H1 (cell line): Measurements from ENCODE around the gene NMD3. TPM values are rescaled to one million over a fixed set of nuclear protein-coding genes. Genes with fewer than 3 reads are reported as not detected.

Experiments
- CTCF ChIA-PET: fragments of 300-600 bp; sonication (Branson Sonifier 250); formaldehyde crosslinking; loops from one replicate; lab custom pipeline; 2021; ENCODE audit not compliant: partially characterized antibody; lab: Charles Lee
- POLR2A ChIA-PET: fragments of 300-600 bp; sonication (Branson Sonifier 250); formaldehyde crosslinking; loops from one replicate; lab custom pipeline; 2021; ENCODE audit warnings: inconsistent platforms; ENCODE audit not compliant: partially characterized antibody; lab: Charles Lee
- DNase-seq, 2 experiments: peaks; one replicate each; pipeline versions ENCODE4 v3.0.0 to v3.0.0-alpha.2; 2010 to 2022; ENCODE audit warnings: low spot score in 2 of 2, low read depth in 1 of 2, mixed read lengths in 1 of 2
- FAIRE-seq: peaks from 2 replicates; lab custom pipeline; 2011; peaks lifted over from hg19 to GRCh38; lab: Jason Lieb, UNC
- H2AFZ ChIP-seq: 2 replicates; pipeline ENCODE4 v1.8.1; 2012; ENCODE audit warnings: low read length, inconsistent platforms
- H2AK5ac ChIP-seq: 2 replicates; pipeline ENCODE4 v1.6.1; 2013; ENCODE audit warnings: low read depth, low read length
- H2BK120ac ChIP-seq: replicated peaks from 2 replicates; pipeline ENCODE3; 2013; ENCODE audit warnings: low read depth, low read length, inconsistent platforms
- H2BK12ac ChIP-seq: 2 replicates; pipeline ENCODE4 v1.6.1; 2013; ENCODE audit warnings: low read depth, low read length
- H2BK15ac ChIP-seq: 2 replicates; pipeline ENCODE4 v1.6.1; 2013; ENCODE audit warnings: low read length
- H2BK20ac ChIP-seq: 2 replicates; pipeline ENCODE4 v1.6.1; 2013; ENCODE audit warnings: low read length
- H2BK5ac ChIP-seq: 2 replicates; pipeline ENCODE4 v1.6.1; 2013; ENCODE audit warnings: low read depth, low read length
- H3K14ac ChIP-seq: 2 replicates; pipeline ENCODE4 v1.6.1; 2013; ENCODE audit warnings: inconsistent platforms; ENCODE audit not compliant: insufficient read length
- H3K18ac ChIP-seq: 2 replicates; pipeline ENCODE4 v1.6.1; 2013; ENCODE audit warnings: low read length; ENCODE audit errors: extremely low read depth
- H3K23ac ChIP-seq: 2 replicates; pipeline ENCODE4 v1.6.1; 2013; ENCODE audit warnings: inconsistent platforms; ENCODE audit not compliant: insufficient read length
- H3K23me2 ChIP-seq: 2 replicates; pipeline ENCODE4 v1.6.1; 2013; ENCODE audit warnings: low read depth, low read length
- H3K27ac ChIP-seq: 2 replicates; pipeline ENCODE4 v1.6.1; 2011; ENCODE audit warnings: low read depth, low read length, inconsistent platforms
- H3K27me3 ChIP-seq, 4 experiments: replicated peaks in 1 of 4; 1 replicate in 1 of 4; 2 replicates in 3 of 4; pipeline versions ENCODE4 v1.6.1 to v1.8.1; 2011 to 2013; ENCODE audit warnings: low read length in 3 of 4, mild to moderate bottlenecking in 3 of 4, inconsistent platforms in 2 of 4, mixed read lengths in 2 of 4, moderate library complexity in 1 of 4; ENCODE audit not compliant: control insufficient read depth in 3 of 4, insufficient read depth in 3 of 4; ENCODE audit errors: extremely low read depth in 1 of 4
- H3K36me3 ChIP-seq, 4 experiments: 2 replicates each; pipeline versions ENCODE4 v1.6.1 to v1.8.1; 2011 to 2013; ENCODE audit warnings: mild to moderate bottlenecking in 4 of 4, low read length in 3 of 4, moderate library complexity in 2 of 4, control low read depth in 1 of 4, inconsistent platforms in 1 of 4; ENCODE audit not compliant: insufficient read depth in 4 of 4, control insufficient read depth in 2 of 4
- H3K4ac ChIP-seq: replicated peaks from 2 replicates; pipeline ENCODE3; 2013; ENCODE audit warnings: low read length, low read depth, mixed read lengths, inconsistent platforms; ENCODE audit not compliant: insufficient read length
- H3K4me1 ChIP-seq, 4 experiments: replicated peaks in 1 of 4; 1 replicate in 1 of 4; 2 replicates in 3 of 4; pipeline versions ENCODE4 v1.6.1 to v1.8.1; 2011 to 2013; ENCODE audit warnings: low read length in 3 of 4, inconsistent platforms in 2 of 4, mixed read lengths in 1 of 4; ENCODE audit not compliant: insufficient read depth in 4 of 4, control insufficient read depth in 3 of 4
- H3K4me2 ChIP-seq, 2 experiments: 2 replicates each; pipeline versions ENCODE4 v1.6.1 to v1.8.1; 2011 to 2013; ENCODE audit warnings: low read depth in 2 of 2, low read length in 2 of 2, control low read depth in 1 of 2, inconsistent platforms in 1 of 2, mild to moderate bottlenecking in 1 of 2; ENCODE audit not compliant: insufficient read depth in 1 of 2
- H3K4me3 ChIP-seq, 4 experiments: fragments of 200-600, 300-600 bp in 1 of 4; sonication (generic), shearing (Covaris generic), sonication (Bioruptor Twin) in 1 of 4; 2 replicates each; pipeline versions ENCODE4 v1.5.1 to v1.8.1; 2011 to 2016; ENCODE audit warnings: low read length in 4 of 4, low read depth in 3 of 4, control low read depth in 2 of 4, inconsistent platforms in 2 of 4, mild to moderate bottlenecking in 2 of 4, mixed read lengths in 1 of 4, moderate library complexity in 1 of 4; ENCODE audit not compliant: insufficient read depth in 2 of 4; ENCODE audit errors: extremely low read depth in 1 of 4
- H3K56ac ChIP-seq: replicated peaks from 2 replicates; pipeline ENCODE3; 2013; ENCODE audit warnings: low read depth, mild to moderate bottlenecking, mixed read lengths, low read length, inconsistent platforms; ENCODE audit not compliant: insufficient read length
- H3K79me1 ChIP-seq: 2 replicates; pipeline ENCODE4 v1.6.1; 2013; ENCODE audit warnings: low read depth, low read length, control low read depth
- H3K79me2 ChIP-seq, 2 experiments: 2 replicates each; pipeline versions ENCODE4 v1.6.1 to v1.8.1; 2012 to 2013; ENCODE audit warnings: low read length in 2 of 2, mild to moderate bottlenecking in 2 of 2, inconsistent platforms in 1 of 2; ENCODE audit not compliant: insufficient read depth in 2 of 2, control insufficient read depth in 1 of 2
- H3K9ac ChIP-seq, 4 experiments: replicated peaks in 1 of 4; 1 replicate in 1 of 4; 2 replicates in 3 of 4; pipeline versions ENCODE4 v1.6.1 to v1.8.1; 2011 to 2013; ENCODE audit warnings: low read depth in 3 of 4, low read length in 3 of 4, control low read depth in 2 of 4, mild to moderate bottlenecking in 2 of 4, moderate library complexity in 2 of 4, inconsistent platforms in 1 of 4; ENCODE audit errors: extremely low read depth in 1 of 4
- H3K9me3 ChIP-seq, 2 experiments: 2 replicates each; pipeline versions ENCODE4 v1.6.1 to v1.8.1; 2012 to 2013; ENCODE audit warnings: mild to moderate bottlenecking in 2 of 2, moderate library complexity in 2 of 2, control low read depth in 1 of 2, inconsistent platforms in 1 of 2, low read depth in 1 of 2, low read length in 1 of 2, mixed read lengths in 1 of 2; ENCODE audit not compliant: insufficient read depth in 2 of 2
- H4K20me1 ChIP-seq, 2 experiments: replicated peaks in 1 of 2; 2 replicates each; pipeline versions ENCODE3 to v1.8.1; 2011 to 2013; ENCODE audit warnings: inconsistent platforms in 2 of 2, low read length in 2 of 2, mild to moderate bottlenecking in 1 of 2; ENCODE audit not compliant: insufficient read depth in 2 of 2, control insufficient read depth in 1 of 2
- H4K5ac ChIP-seq: 2 replicates; pipeline ENCODE4 v1.6.1; 2013; ENCODE audit warnings: low read length, low read depth, mixed read lengths, inconsistent platforms; ENCODE audit not compliant: insufficient read length
- H4K8ac ChIP-seq: 2 replicates; pipeline ENCODE4 v1.8.0; 2013; ENCODE audit warnings: mild to moderate bottlenecking, moderate library complexity, low read length, inconsistent platforms; ENCODE audit not compliant: insufficient read depth; ENCODE audit errors: extremely low read depth
- H4K91ac ChIP-seq: replicated peaks from 2 replicates; pipeline ENCODE3; 2013; ENCODE audit warnings: low read length, mixed read lengths, inconsistent platforms; ENCODE audit not compliant: insufficient read length
- EZH2 ChIP-seq: fragments of 200-600 bp; sonication (generic); IDR thresholded peaks from 2 replicates; pipeline ENCODE4 v1.7.1; 2012; ENCODE audit warnings: low read depth, mild to moderate bottlenecking, moderate library complexity, low read length, inconsistent platforms; ENCODE audit not compliant: severe bottlenecking
- MAFK ChIP-seq: IDR thresholded peaks from 2 replicates; pipeline ENCODE4 v1.6.1; 2012; ENCODE audit warnings: low read depth, mild to moderate bottlenecking, improper control_type of control experiment, low read length
- NRF1 ChIP-seq: IDR thresholded peaks from 2 replicates; pipeline ENCODE4 v1.6.1; 2011; ENCODE audit warnings: mild to moderate bottlenecking, low read depth, low read length, improper control_type of control experiment
- RXRA ChIP-seq: IDR thresholded peaks from 2 replicates; pipeline ENCODE4 v1.6.1; 2011; ENCODE audit warnings: low read depth, mild to moderate bottlenecking, low read length, moderate library complexity; ENCODE audit not compliant: insufficient read depth
- WGBS, 2 experiments: shearing (Covaris generic) in 1 of 2; methylation state at CpG; one replicate each; pipeline versions ENCODE4 v1.1.6 to v1.1.7; 2013 to 2015; ENCODE audit warnings: low lambda C conversion rate in 2 of 2, mixed read lengths in 2 of 2, inconsistent platforms in 1 of 2, low coverage in 1 of 2, missing lambda C conversion rate in 1 of 2; ENCODE audit not compliant: insufficient replicate concordance in 2 of 2, insufficient coverage in 1 of 2, insufficient read length in 1 of 2; ENCODE audit errors: extremely low coverage in 1 of 2, missing lambda C conversion rate in 1 of 2; 5-methylcytosine and 5-hydroxymethylcytosine counted together
- polyA plus RNA-seq, 7 experiments: library from polyadenylated mRNA; depleted of rRNA in 3 of 7; stranded (reverse) in 5 of 7; unstranded in 2 of 7; fragments of >200 nt in 5 of 7; fragments of 200-250 nt in 2 of 7; gene quantifications; 1 replicate in 5 of 7; 2 replicates in 1 of 7; 4 replicates in 1 of 7; pipeline versions ENCODE4 v1.2.1 to v1.2.3, GENCODE V29; 2011 to 2013; ENCODE audit warnings: missing spikeins in 2 of 7, mixed read lengths in 2 of 7
- total RNA-seq: library from RNA; stranded (reverse); fragmentation: NEBNext Ultra II Directional; extraction: Animal tissue kit (Norgen Biotek cat#: 25700); gene quantifications from 2 replicates; pipeline ENCODE4 v1.2.1, GENCODE V29; 2021

NMD3 gene
- total and polyA plus RNA-seq, 2 of the 8 experiments (the other 6 are each of a cell fraction or from before 2014, with no cell fraction given), result 12.1 to 64.2 TPM

DNA sequence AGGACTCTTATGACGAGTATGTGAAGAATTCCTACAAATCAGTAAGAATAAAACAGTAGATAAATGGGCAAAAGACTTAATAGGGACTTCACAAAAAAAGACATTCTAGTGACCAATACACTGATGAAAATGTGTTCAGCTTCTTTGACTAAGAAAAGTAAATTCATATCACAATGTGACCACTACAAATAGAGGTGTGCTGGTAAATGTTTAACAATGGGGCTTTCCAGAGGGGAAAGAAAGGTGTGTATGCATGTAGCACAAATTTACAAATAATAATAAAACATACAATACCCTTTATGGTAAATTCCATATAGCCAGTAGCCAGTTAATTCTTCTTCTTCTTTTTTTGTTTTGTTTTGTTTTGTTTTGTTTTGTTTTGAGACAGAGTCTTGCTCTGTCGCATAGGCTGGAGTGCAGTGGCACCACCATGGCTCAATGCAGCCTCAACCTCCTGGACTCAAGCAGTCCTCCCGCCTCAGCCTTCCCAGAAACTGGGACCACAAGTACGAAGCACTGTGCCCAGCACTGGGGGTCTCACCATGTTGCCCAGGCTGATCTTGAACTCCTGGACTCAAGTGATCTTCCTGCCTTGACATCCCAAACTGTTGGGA is 17.5 kb upstream of the NMD3 start:
- no peak overlapping the region for H3K4me3 ChIP-seq
- ChIA-PET CTCF (interaction anchor here (1.4 kb wide), 1 partner anchor 247 kb away, joined by 3 read pairs; no protein-coding TSS in a partner anchor), POLR2A (no interaction called here)
- no peak overlapping the region for H2AK5ac ChIP-seq
- H2BK15ac ChIP-seq, result no peak overlapping the region
- no peak overlapping the region for H3K56ac ChIP-seq
- no peaks in the 10 kb centered on the region for H4K20me1 ChIP-seq
- no peak overlapping the region for H3K18ac ChIP-seq
- no peak overlapping the region for H4K91ac ChIP-seq
- H3K4me1 ChIP-seq, result peaks cover 0 to 3% (median 0%) of the 10 kb centered on the region in 4 experiments; a peak in 1 of 7 replicates
- no peak overlapping the region for H3K4ac ChIP-seq
- H3K23me2 ChIP-seq, result no peaks in the 10 kb centered on the region
- no peaks in the 10 kb centered on the region for H3K79me1 ChIP-seq
- no peaks in the 10 kb centered on the region for H3K36me3 ChIP-seq
- FAIRE-seq (no peak), DNase-seq (no peak)
- H3K4me2 ChIP-seq, result no peak overlapping the region
- no peak overlapping the region for H2BK120ac ChIP-seq
- H2BK20ac ChIP-seq, result no peak overlapping the region
- H3K79me2 ChIP-seq, result no peaks in the 10 kb centered on the region
- H4K8ac ChIP-seq, result no peak overlapping the region
- no peak overlapping the region for H3K14ac ChIP-seq
- no peak overlapping the region for H3K23ac ChIP-seq
- H4K5ac ChIP-seq, result no peak overlapping the region
- no peaks in the 10 kb centered on the region for H3K27me3 ChIP-seq
- H2AFZ ChIP-seq, result no peak overlapping the region
- H2BK12ac ChIP-seq, result no peak overlapping the region
- no peak overlapping the region for H3K9ac ChIP-seq
- no peaks in the 10 kb centered on the region for H3K9me3 ChIP-seq
- H2BK5ac ChIP-seq, result no peak overlapping the region
- 90% methylated on average over 4 of the region's 4 CpGs; no CpG with 5 or more reads in 1 of the 2 experiments for WGBS, 2 experiments
- H3K27ac ChIP-seq, result no peak overlapping the region
- TF ChIP-seq EZH2 (no peak), NRF1 (no peak), RXRA (no peak), MAFK (no peak)
